HFFc6 (cell line): ENCODE measurements around the gene SLC43A2. TPM values are rescaled to one million over a fixed set of nuclear protein-coding genes. Genes with fewer than 3 reads are reported as not detected.

Experiments
- DNase-seq: peaks from one replicate; pipeline ENCODE4 v3.0.0-alpha.2; 2018
- H3K27ac Mint-ChIP-seq: 2 replicates; pipeline ENCODE4 v1.8.0; 2020; ENCODE audit warnings: mild to moderate bottlenecking, mixed read lengths
- H3K27me3 Mint-ChIP-seq: 2 replicates; pipeline ENCODE4 v1.8.0; 2021; ENCODE audit warnings: mild to moderate bottlenecking, moderate library complexity, mixed read lengths; ENCODE audit not compliant: insufficient read depth
- H3K36me3 Mint-ChIP-seq: 2 replicates; pipeline ENCODE4 v1.8.0; 2021; ENCODE audit warnings: low read depth, mixed read lengths
- H3K4me1 Mint-ChIP-seq: 2 replicates; pipeline ENCODE4 v1.8.0; 2020; ENCODE audit warnings: low read depth, mixed read lengths
- H3K4me3 Mint-ChIP-seq: 2 replicates; pipeline ENCODE4 v1.8.0; 2020; ENCODE audit warnings: mild to moderate bottlenecking, moderate library complexity, mixed read lengths
- H3K9me3 Mint-ChIP-seq: 2 replicates; pipeline ENCODE4 v1.8.0; 2020; ENCODE audit warnings: mild to moderate bottlenecking, mixed read lengths
- total RNA-seq, 6 experiments: library from RNA; stranded (reverse); fragmentation: NEBNext Ultra II Directional; extraction: Animal tissue kit (Norgen Biotek cat#: 25700); gene quantifications; 2 replicates in 1 of 6; 3 replicates in 5 of 6; pipeline ENCODE4 v1.2.3, GENCODE V29; 2021
- TF ChIP-seq, protein P1 (sequence below): fragments of 200-600 bp; sonication (generic); IDR thresholded peaks from 2 replicates; pipeline ENCODE4 v1.5.0; 2021; ENCODE audit warnings: antibody characterized with exemption, mild to moderate bottlenecking

SLC43A2 gene
- total RNA-seq, 6 experiments from 2014 or later: 6.4 to 11.2 (median 6.9) TPM

GRCh38 chr17:1555651-1556471 is 72.8 kb downstream of the SLC43A2 start:
- peaks cover 25% of the 10 kb centered on the region for H3K4me1 Mint-ChIP-seq
- no peak for DNase-seq
- H3K36me3 Mint-ChIP-seq: peaks cover 19% of the 10 kb centered on the region
- no peaks in the 10 kb centered on the region for H3K27me3 Mint-ChIP-seq
- H3K4me3 Mint-ChIP-seq: no peak overlapping the region
- TF ChIP-seq, protein P1, sequence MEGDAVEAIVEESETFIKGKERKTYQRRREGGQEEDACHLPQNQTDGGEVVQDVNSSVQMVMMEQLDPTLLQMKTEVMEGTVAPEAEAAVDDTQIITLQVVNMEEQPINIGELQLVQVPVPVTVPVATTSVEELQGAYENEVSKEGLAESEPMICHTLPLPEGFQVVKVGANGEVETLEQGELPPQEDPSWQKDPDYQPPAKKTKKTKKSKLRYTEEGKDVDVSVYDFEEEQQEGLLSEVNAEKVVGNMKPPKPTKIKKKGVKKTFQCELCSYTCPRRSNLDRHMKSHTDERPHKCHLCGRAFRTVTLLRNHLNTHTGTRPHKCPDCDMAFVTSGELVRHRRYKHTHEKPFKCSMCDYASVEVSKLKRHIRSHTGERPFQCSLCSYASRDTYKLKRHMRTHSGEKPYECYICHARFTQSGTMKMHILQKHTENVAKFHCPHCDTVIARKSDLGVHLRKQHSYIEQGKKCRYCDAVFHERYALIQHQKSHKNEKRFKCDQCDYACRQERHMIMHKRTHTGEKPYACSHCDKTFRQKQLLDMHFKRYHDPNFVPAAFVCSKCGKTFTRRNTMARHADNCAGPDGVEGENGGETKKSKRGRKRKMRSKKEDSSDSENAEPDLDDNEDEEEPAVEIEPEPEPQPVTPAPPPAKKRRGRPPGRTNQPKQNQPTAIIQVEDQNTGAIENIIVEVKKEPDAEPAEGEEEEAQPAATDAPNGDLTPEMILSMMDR: no peak
- no peaks in the 10 kb centered on the region for H3K9me3 Mint-ChIP-seq
- H3K27ac Mint-ChIP-seq: no peak overlapping the region

GRCh38 chr17:1554751-1555540 is 73.7 kb downstream of the SLC43A2 start:
- TF ChIP-seq, protein P1: no peak
- Mint-ChIP-seq H3K9me3 (no peaks in the 10 kb centered on the region), H3K4me3 (no peak overlapping the region), H3K4me1 (peaks cover 16% of the 10 kb centered on the region), H3K36me3 (peaks cover 23% of the 10 kb centered on the region), H3K27me3 (no peaks in the 10 kb centered on the region), H3K27ac (no peak overlapping the region)
- no peak for DNase-seq

GRCh38 chr17:1553354-1554266 is 75.0 kb downstream of the SLC43A2 start:
- H3K27me3 Mint-ChIP-seq: no peaks in the 10 kb centered on the region
- TF ChIP-seq, protein P1: no peak
- H3K4me3 Mint-ChIP-seq: no peak overlapping the region
- H3K9me3 Mint-ChIP-seq: no peaks in the 10 kb centered on the region
- no peak overlapping the region for H3K27ac Mint-ChIP-seq
- H3K36me3 Mint-ChIP-seq: peaks cover 23% of the 10 kb centered on the region
- peaks cover 5% of the 10 kb centered on the region; the same call in 1 of the 2 replicates for H3K4me1 Mint-ChIP-seq
- no peak for DNase-seq

DNA sequence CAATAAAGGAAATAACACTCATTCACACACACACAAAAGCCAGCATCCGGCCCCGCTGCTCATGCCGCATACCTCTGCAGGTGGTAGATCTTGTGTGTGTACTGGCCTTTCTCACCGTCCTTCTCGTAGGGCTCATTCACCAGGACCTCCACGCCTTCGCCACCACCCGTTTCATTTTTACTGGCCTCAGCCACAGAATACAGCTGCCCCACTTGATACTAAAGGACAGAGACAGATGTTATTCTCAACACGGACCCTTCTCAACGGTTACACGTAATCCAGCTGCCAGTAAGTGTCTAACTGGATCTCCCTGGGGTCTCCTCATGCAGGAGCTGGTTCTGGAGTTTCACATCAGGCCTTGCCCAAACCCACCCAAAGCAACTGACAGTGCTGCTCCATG is 75.7 kb downstream of the SLC43A2 start:
- peaks cover 5% of the 10 kb centered on the region; the same call in 1 of the 2 replicates for H3K4me1 Mint-ChIP-seq

More for the DNA sequence above, 75.7 kb downstream of the SLC43A2 start:
- peaks cover 23% of the 10 kb centered on the region for H3K36me3 Mint-ChIP-seq
- H3K4me3 Mint-ChIP-seq: no peak overlapping the region
- TF ChIP-seq, protein P1: no peak
- H3K9me3 Mint-ChIP-seq: no peaks in the 10 kb centered on the region
- no peak overlapping the region for H3K27ac Mint-ChIP-seq
- DNase-seq: no peak
- H3K27me3 Mint-ChIP-seq: no peaks in the 10 kb centered on the region
